HepG2 (cell line): Measurements from ENCODE around the gene PRR19. TPM values are rescaled to one million over a fixed set of nuclear protein-coding genes. Genes with fewer than 3 reads are reported as not detected.

Experiments used
- ASH2L ChIP-seq: fragments of 300-600, 200-600 bp; sonication (generic); IDR thresholded peaks from 2 replicates; pipeline ENCODE4 v1.7.0; 2017; ENCODE audit warnings: low read depth, mild to moderate bottlenecking, moderate library complexity, mixed read lengths, low read length; ENCODE audit not compliant: insufficient read length
- CHD4 ChIP-seq: fragments of 200-600 bp; sonication (generic); IDR thresholded peaks from 2 replicates; pipeline ENCODE4 v1.7.0; 2017; ENCODE audit warnings: mild to moderate bottlenecking, low read length, borderline replicate concordance
- FOXJ3 ChIP-seq: sonication (generic); formaldehyde crosslinking; IDR thresholded peaks from 2 replicates; pipeline ENCODE4 v1.4.0; 2020; ENCODE audit warnings: missing genetic modification reagents, mild to moderate bottlenecking, borderline replicate concordance
- HMGXB3 ChIP-seq: sonication (generic); formaldehyde crosslinking; IDR thresholded peaks from 2 replicates; pipeline ENCODE4 v1.4.0; 2020; ENCODE audit warnings: missing genetic modification reagents, borderline replicate concordance
- IRF2 ChIP-seq: IDR thresholded peaks from 2 replicates; pipeline ENCODE4 v1.6.1; 2018; ENCODE audit warnings: missing genetic modification reagents, missing compliant biosample characterization
- LBX2 ChIP-seq: sonication (generic); formaldehyde crosslinking; IDR thresholded peaks from 2 replicates; pipeline ENCODE4 v1.5.0; 2020; ENCODE audit warnings: missing genetic modification reagents, mild to moderate bottlenecking, borderline replicate concordance
- MAX ChIP-seq: IDR thresholded peaks from 2 replicates; pipeline ENCODE4 v1.6.1; 2012; ENCODE audit warnings: inconsistent platforms
- MXI1 ChIP-seq: IDR thresholded peaks from 3 replicates; pipeline ENCODE4 v1.6.1; 2012; ENCODE audit warnings: low read depth, low read length, inconsistent platforms, borderline replicate concordance
- PCBP1 ChIP-seq: fragments of 200-400 bp; formaldehyde crosslinking; IDR thresholded peaks from 2 replicates; pipeline ENCODE4 v1.6.1; 2017; ENCODE audit warnings: mild to moderate bottlenecking, low read depth, low read length, borderline replicate concordance
- PRMT3 ChIP-seq: sonication (generic); formaldehyde crosslinking; IDR thresholded peaks from 2 replicates; pipeline ENCODE4 v1.8.1; 2022; ENCODE audit warnings: low read depth, mild to moderate bottlenecking, moderate library complexity, missing genetic modification reagents, borderline replicate concordance
- RELA ChIP-seq: sonication (generic); formaldehyde crosslinking; IDR thresholded peaks from 2 replicates; pipeline ENCODE4 v1.4.0; 2020; ENCODE audit warnings: missing genetic modification reagents
- RNF2 ChIP-seq: fragments of 450-650 bp; conservative IDR thresholded peaks from 2 replicates; pipeline ENCODE4 v1.6.1; 2016; ENCODE audit warnings: low read depth
- TCF12 ChIP-seq, 2 experiments: fragments of 450-650 bp in 1 of 2; sonication (generic) in 1 of 2; formaldehyde crosslinking in 1 of 2; IDR thresholded peaks; 2 replicates each; pipeline versions ENCODE4 v1.6.1 to v1.8.0; 2017 to 2022; ENCODE audit warnings: antibody characterized with exemption in 1 of 2, mild to moderate bottlenecking in 1 of 2, missing genetic modification reagents in 1 of 2, moderate library complexity in 1 of 2
- ZFP37 ChIP-seq: sonication (generic); formaldehyde crosslinking; IDR thresholded peaks from 2 replicates; pipeline ENCODE4 v1.4.0; 2020; ENCODE audit warnings: missing genetic modification reagents, borderline replicate concordance
- ZFP62 ChIP-seq: sonication (generic); formaldehyde crosslinking; IDR thresholded peaks from 2 replicates; pipeline ENCODE4 v1.4.0; 2020; ENCODE audit warnings: missing genetic modification reagents
- ZFP91 ChIP-seq: sonication (generic); formaldehyde crosslinking; IDR thresholded peaks from 2 replicates; pipeline ENCODE4 v1.9.0; 2022; ENCODE audit warnings: missing genetic modification reagents, mild to moderate bottlenecking, borderline replicate concordance
- ZNF24 ChIP-seq: fragments of 450-650 bp; IDR thresholded peaks from 2 replicates; pipeline ENCODE4 v1.6.1; 2017; ENCODE audit warnings: antibody characterized with exemption, mild to moderate bottlenecking
- ZNF280B ChIP-seq: sonication (generic); formaldehyde crosslinking; IDR thresholded peaks from 2 replicates; pipeline ENCODE4 v1.5.0; 2020; ENCODE audit warnings: missing genetic modification reagents, mild to moderate bottlenecking, borderline replicate concordance
- ZNF451 ChIP-seq: sonication (generic); formaldehyde crosslinking; IDR thresholded peaks from 2 replicates; pipeline ENCODE4 v1.5.0; 2020; ENCODE audit warnings: mild to moderate bottlenecking, missing genetic modification reagents
- ZNF564 ChIP-seq: sonication (generic); formaldehyde crosslinking; IDR thresholded peaks from 2 replicates; pipeline ENCODE4 v1.8.1; 2023; ENCODE audit warnings: mild to moderate bottlenecking, missing genetic modification reagents
- ZNF766 ChIP-seq: sonication (generic); formaldehyde crosslinking; IDR thresholded peaks from 2 replicates; pipeline ENCODE4 v1.5.0; 2020; ENCODE audit warnings: missing genetic modification reagents, borderline replicate concordance
- polyA plus RNA-seq, 8 experiments: library from polyadenylated mRNA; depleted of rRNA in 3 of 8; stranded (reverse) in 7 of 8; unstranded in 1 of 8; fragments of >200 nt; fragmentation: Illumina TruSeq in 4 of 8; extraction: Trizol in 4 of 8; gene quantifications; 2 replicates each; pipeline versions ENCODE4 v1.2.1 to v1.2.3, GENCODE V29; 2011 to 2016; ENCODE audit warnings: low read depth in 4 of 8, missing spikeins in 1 of 8, mixed read lengths in 1 of 8; ENCODE audit not compliant: insufficient read depth in 1 of 8
- total RNA-seq, 5 experiments: library from RNA; depleted of rRNA; stranded (reverse); fragments of >200 nt; fragmentation: Illumina TruSeq; extraction: Trizol; gene quantifications; 2 replicates each; pipeline ENCODE4 v1.2.3, GENCODE V29; 2016; ENCODE audit warnings: low read depth in 1 of 5

The PRR19 gene
- total and polyA plus RNA-seq, 2 of the 13 experiments (the other 11 are each of a cell fraction or from before 2014, with no cell fraction given), result 0.21 to 0.33 TPM

GRCh38 chr19:42325308-42325895 is 23.5 kb downstream of the PRR19 start, which contains the start of gene MEGF8 (continued):
- TF ChIP-seq TCF12 (IDR thresholded peaks at IDR 0.05) (no peak), TCF12 (CRISPR knock-in tag; IDR thresholded peaks at IDR 0.05) (no peak), RELA (no peak), RNF2 (no peak), IRF2 (CRISPR knock-in tag) (peak; percentile 76; the same call in 1 of the 2 replicates), HMGXB3 (CRISPR knock-in tag) (peak; percentile 38; the same call in 1 of the 2 replicates), CHD4 (no peak), ZFP37 (CRISPR knock-in tag) (no peak), ZNF280B (peak; percentile 51; the same call in 1 of the 2 replicates), FOXJ3 (CRISPR knock-in tag) (no peak), ZNF24 (no peak), PCBP1 (0 out of 2 replicates have a peak, but pooled peaks have one; percentile 28), MXI1 (peak; percentile 43; the same call in 1 of the 3 replicates), MAX (peak; percentile 62; the same call in 1 of the 2 replicates), ZNF564 (CRISPR knock-in tag) (no peak), ZFP62 (CRISPR knock-in tag) (no peak), ZNF766 (CRISPR knock-in tag) (no peak), ZNF451 (CRISPR knock-in tag) (no peak), ASH2L (peak; percentile 63), LBX2 (no peak), ZFP91 (CRISPR knock-in tag) (peak; percentile 86; the same call in 1 of the 2 replicates), PRMT3 (CRISPR knock-in tag) (no peak)
